Prostate gland (tissue), 2 donors: Measurements from ENCODE around the gene ABHD17C. TPM values are rescaled to one million over a fixed set of nuclear protein-coding genes. Genes with fewer than 3 reads are reported as not detected.

Experiments used
- DNase-seq: peaks from one replicate; pipeline ENCODE4 v3.0.0-alpha.2; 2019; ENCODE audit warnings: low spot score
- H3K27ac ChIP-seq, 2 donors: fragments of 200-600 bp; sonication (generic); 2 replicates each; pipeline ENCODE4 v1.5.1; 2017 to 2019
- H3K27me3 ChIP-seq: fragments of 200-600 bp; sonication (generic); replicated peaks from 2 replicates; pipeline ENCODE4 v1.5.1; 2019; ENCODE audit not compliant: insufficient read depth
- H3K36me3 ChIP-seq, 2 donors: fragments of 200-600 bp; sonication (generic); 1 replicate in 1 of 2; 2 replicates in 1 of 2; pipeline versions ENCODE4 v1.5.1 to v1.8.1; 2017 to 2019
- H3K4me1 ChIP-seq: fragments of 200-600 bp; sonication (generic); replicated peaks from 2 replicates; pipeline ENCODE4 v1.5.1; 2019
- H3K4me3 ChIP-seq, 2 donors: fragments of 200-600 bp; sonication (generic); 2 replicates each; pipeline ENCODE4 v1.5.1; 2017 to 2019
- H3K9me3 ChIP-seq: fragments of 200-600 bp; sonication (generic); 2 replicates; pipeline ENCODE4 v1.5.1; 2017
- CTCF ChIP-seq, 4 experiments: fragments of 200-600 bp in 2 of 4; fragments of 450-650 bp in 2 of 4; sonication (generic) in 2 of 4; IDR thresholded peaks; 1 replicate in 3 of 4; 2 replicates in 1 of 4; pipeline ENCODE4 v1.5.1; 2016 to 2019; ENCODE audit warnings: antibody characterized with exemption in 4 of 4, mild to moderate bottlenecking in 2 of 4, moderate library complexity in 2 of 4
- POLR2A ChIP-seq: fragments of 450-650 bp; IDR thresholded peaks from one replicate; pipeline ENCODE4 v1.6.1; 2016; ENCODE audit warnings: antibody characterized with exemption, mild to moderate bottlenecking
- POLR2AphosphoS5 ChIP-seq: sonication (generic); formaldehyde crosslinking; IDR thresholded peaks from one replicate; pipeline ENCODE4 v1.6.1; 2017; ENCODE audit warnings: antibody characterized with exemption
- WGBS: methylation state at CpG from one replicate; pipeline ENCODE4 v1.1.5; 2018; 5-methylcytosine and 5-hydroxymethylcytosine counted together
- intact Hi-C: fragments of 100-400 bp; cut with DNase I; formaldehyde crosslinking; loops from one replicate; pipeline ENCODE4 v1.14.2; 2022
- total RNA-seq, 2 donors: library from RNA; depleted of rRNA; stranded (reverse); fragments of >200 nt; gene quantifications; one replicate each; pipeline ENCODE4 v1.1.0, GENCODE V29; 2016

Gene ABHD17C
- total RNA-seq, 2 donors from 2014 or later, result 13.6 to 32.4 TPM

GRCh38 chr15:80778621-80778963 lies 83.5 kb downstream of the ABHD17C start:
- TF ChIP-seq POLR2AphosphoS5 (no peak), POLR2A (no peak), CTCF (IDR thresholded peaks at IDR 0.05) (no peak)
- H3K9me3 ChIP-seq, result no peaks in the 10 kb centered on the region
- WGBS, result 21% methylated on average over 7 of the region's 7 CpGs

DNA sequence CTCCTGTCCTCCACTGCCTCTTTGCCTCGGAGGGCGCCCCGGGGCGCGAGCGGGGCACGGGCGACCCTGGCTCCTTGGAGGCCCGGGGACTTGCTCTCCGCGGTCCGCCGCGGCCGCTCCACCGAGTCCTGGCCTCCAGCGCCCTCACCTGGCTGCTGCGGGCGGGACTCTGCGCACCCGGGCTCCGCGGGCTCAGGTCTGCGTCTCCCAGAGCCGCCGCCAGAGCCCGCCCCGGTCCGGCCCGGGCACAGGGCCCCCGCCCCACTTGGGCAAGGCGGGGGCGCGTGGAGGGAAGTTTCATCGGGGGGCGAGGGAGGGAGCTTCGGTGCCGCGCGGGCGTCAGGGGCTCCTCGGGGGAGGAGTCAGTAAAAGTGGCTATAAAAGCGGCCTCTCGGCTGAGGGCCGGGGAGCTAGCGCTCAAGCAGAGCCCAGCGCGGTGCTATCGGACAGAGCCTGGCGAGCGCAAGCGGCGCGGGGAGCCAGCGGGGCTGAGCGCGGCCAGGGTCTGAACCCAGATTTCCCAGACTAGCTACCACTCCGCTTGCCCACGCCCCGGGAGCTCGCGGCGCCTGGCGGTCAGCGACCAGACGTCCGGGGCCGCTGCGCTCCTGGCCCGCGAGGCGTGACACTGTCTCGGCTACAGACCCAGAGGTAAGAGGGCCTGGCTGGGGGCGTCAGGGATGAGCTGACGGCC lies 84.0 kb downstream of the ABHD17C start, which contains the start of gene CEMIP:
Gene CEMIP, plus strand, starts transcription at position 407 of the 694 bp plus-strand sequence. CDS start 94,510 bp downstream, outside the sequence.
- intact Hi-C loops, result loop anchor here (2.0 to 5.0 kb wide), 4 partner anchors 162 to 322 kb away; no protein-coding TSS in a partner anchor
- Histone ChIP-seq H3K27me3 (no peaks in the 10 kb centered on the region), H3K4me3 (peak within 1 kb of the TSS; percentile 38 to 49), H3K9me3 (no peaks in the 10 kb centered on the region), H3K4me1 (peaks cover 6% of the 10 kb centered on the region), H3K36me3 (no peaks in the 10 kb centered on the region), H3K27ac (no peak within 1 kb of the TSS)
- DNase-seq, result peak; percentile 82
- WGBS, result under 1% methylated on average over 67 of the region's 75 CpGs
- TF ChIP-seq POLR2A (no peak), CTCF (IDR thresholded peaks at IDR 0.05) (peak; percentile 85 to 98 (median 97)), POLR2AphosphoS5 (no peak)

More at GRCh38 chr15:80778621-80778963, 83.5 kb downstream of the ABHD17C start:
- intact Hi-C loops, result loop anchor here (2.0 to 5.0 kb wide), 4 partner anchors 161 to 322 kb away; no protein-coding TSS in a partner anchor
- Histone ChIP-seq H3K36me3 (no peaks in the 10 kb centered on the region), H3K27me3 (no peaks in the 10 kb centered on the region), H3K27ac (no peak overlapping the region), H3K4me1 (peaks cover 6% of the 10 kb centered on the region), H3K4me3 (peak overlapping the region; percentile 38 to 49)
- DNase-seq, result no peak

DNA sequence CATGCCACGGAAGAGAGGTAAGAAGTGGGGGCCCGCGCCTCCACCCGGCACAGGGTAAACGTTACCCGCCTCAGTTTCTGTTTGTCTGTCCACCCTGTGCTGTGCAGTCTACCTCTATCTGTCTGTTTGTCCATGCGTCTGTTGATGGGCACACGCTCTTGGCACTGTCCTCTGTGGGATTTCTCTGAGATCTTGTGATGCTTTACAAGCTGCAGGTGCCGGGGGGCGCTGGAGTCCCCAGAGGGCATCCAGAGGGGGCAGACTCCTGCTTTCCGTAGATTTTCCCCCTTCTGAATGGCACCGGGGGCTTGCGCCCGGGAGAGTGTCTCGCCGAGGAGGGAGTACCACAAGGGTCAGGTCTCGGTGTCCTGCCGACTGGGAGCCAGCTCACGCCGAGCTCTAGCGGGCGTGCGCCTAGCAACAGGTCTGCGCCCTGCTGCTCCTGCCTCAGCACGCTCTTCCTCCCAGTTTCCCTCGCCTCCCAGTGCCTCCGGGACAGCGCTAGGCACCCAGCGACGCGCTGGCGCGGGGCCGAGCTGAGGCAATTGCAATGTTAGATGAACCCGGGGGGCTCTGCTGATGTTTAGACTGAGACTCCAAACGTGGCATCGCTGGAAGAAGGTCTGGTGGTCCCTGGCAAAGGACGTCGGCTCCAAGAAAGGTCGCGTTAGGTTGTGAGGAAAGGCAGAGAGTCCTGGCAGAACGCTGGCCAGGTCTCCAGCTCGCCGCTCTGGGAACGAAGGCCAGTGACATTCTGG lies 84.7 kb downstream of the ABHD17C start:
- Histone ChIP-seq H3K4me3 (peak overlapping the region; percentile 38 to 49), H3K9me3 (no peaks in the 10 kb centered on the region), H3K27me3 (no peaks in the 10 kb centered on the region), H3K27ac (no peak overlapping the region), H3K4me1 (peaks cover 6% of the 10 kb centered on the region), H3K36me3 (no peaks in the 10 kb centered on the region)
- peak; percentile 23 for DNase-seq
- under 1% methylated on average over 45 of the region's 45 CpGs for WGBS
- TF ChIP-seq POLR2A, result no peak
- no peak for TF ChIP-seq CTCF (IDR thresholded peaks at IDR 0.05)
- no peak for TF ChIP-seq POLR2AphosphoS5
- intact Hi-C loops, result loop anchor here (2.0 to 5.0 kb wide), 4 partner anchors 163 to 323 kb away; no protein-coding TSS in a partner anchor

DNA sequence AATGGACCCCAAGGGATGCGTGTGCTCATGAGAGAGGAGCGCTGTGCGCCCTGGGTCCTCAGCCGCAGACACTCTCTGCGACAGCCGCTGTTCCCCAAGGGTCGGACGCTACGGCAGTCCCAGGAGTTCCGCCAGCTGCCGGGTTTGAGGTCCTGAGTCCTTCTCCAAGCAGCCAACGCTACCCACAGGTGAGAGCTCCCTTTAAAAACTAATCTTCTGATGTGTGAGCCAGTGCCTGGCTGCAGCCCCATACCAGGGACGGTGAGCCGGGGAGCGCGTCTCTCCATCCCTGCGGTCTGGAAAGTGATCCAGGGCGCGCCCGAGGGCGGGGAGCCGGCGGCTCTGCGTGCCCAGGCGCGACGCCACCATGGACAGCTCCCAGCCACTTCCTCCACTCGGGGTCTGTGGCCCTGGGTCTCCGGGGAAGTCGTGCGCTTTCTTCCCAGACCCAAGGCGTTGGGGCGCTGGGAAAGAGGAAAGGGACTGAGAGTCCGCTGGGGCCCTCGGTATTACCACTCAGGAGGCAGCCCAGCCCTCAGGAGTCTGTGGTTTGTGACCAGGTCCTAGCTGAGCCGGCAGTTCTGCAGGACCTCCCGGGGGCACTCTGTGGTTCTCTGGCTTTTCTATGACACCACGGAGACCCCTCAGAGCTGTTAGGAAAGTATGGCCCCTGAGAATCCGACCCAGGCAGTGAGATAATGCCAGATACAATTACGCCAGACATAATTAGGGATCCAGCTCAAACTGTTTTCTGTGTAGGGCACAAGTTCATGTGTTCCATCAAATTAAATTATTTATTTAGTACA lies 85.5 kb downstream of the ABHD17C start:
- Histone ChIP-seq H3K9me3 (no peaks in the 10 kb centered on the region), H3K27ac (no peak overlapping the region), H3K4me3 (peak overlapping the region; percentile 38 to 49), H3K27me3 (no peaks in the 10 kb centered on the region), H3K36me3 (no peaks in the 10 kb centered on the region), H3K4me1 (peaks cover 6% of the 10 kb centered on the region)
- 4% methylated on average over 40 of the region's 40 CpGs for WGBS
- no peak for TF ChIP-seq CTCF (IDR thresholded peaks at IDR 0.05)
- intact Hi-C loops, result no loop called here
- DNase-seq, result peak; percentile 48
